22Rv1 (cell line): ENCODE measurements around the gene CHRNB1.

ENCODE experiments used
- CTCF ChIP-seq: fragments of 450-650 bp; IDR thresholded peaks from 2 replicates; pipeline ENCODE4 v1.5.1; 2017; ENCODE audit warnings: mild to moderate bottlenecking
- ZFX ChIP-seq: fragments of 450-650 bp; IDR thresholded peaks from 2 replicates; pipeline ENCODE4 v1.6.1; 2017; ENCODE audit warnings: antibody characterized with exemption, borderline replicate concordance

- no peak for TF ChIP-seq CTCF
- TF ChIP-seq ZFX, result no peak
These were observed 2.7 kb upstream of the CHRNB1 start for GRCh38 chr17:7442142-7442541.
